ENCODE results near the gene ZPLD1.

GRCh38 chr3:102457644-102458043, 22.8 kb downstream of the ZPLD1 start:
- TF ChIP-seq CTCF (IDR thresholded peaks at IDR 0.05; ENCODE audit: borderline replicate concordance, extremely low read depth, low read length, poor library complexity, severe bottlenecking) (no peak), EZH2 (IDR thresholded peaks at IDR 0.05; ENCODE audit: borderline replicate concordance, low read depth, low read length, severe bottlenecking) (no peak)

All from DND-41 (cell line).